Smooth muscle cell (in vitro differentiated cells): ENCODE data around the gene SYCE1L. TPM values are rescaled to one million over a fixed set of nuclear protein-coding genes. Genes with fewer than 3 reads are reported as not detected.

ENCODE experiments used
- DNase-seq: peaks from one replicate; lab custom pipeline; 2025; ENCODE audit not compliant: unreplicated experiment; lab: John Stamatoyannopoulos, UW
- H2AFZ ChIP-seq: fragments of 200-600 bp; sonication (generic); 2 replicates; pipeline ENCODE4 v1.6.0; 2016; ENCODE audit warnings: antibody characterized with exemption, low read depth, mild to moderate bottlenecking
- H3F3A ChIP-seq: fragments of 200-600 bp; sonication (generic); 2 replicates; pipeline ENCODE4 v1.6.0; 2017; ENCODE audit warnings: antibody characterized with exemption, low read depth
- H3K27ac ChIP-seq: fragments of 200-600 bp; sonication (generic); 2 replicates; pipeline ENCODE4 v1.5.1; 2016; ENCODE audit warnings: low read depth, mild to moderate bottlenecking
- H3K27me3 ChIP-seq: fragments of 200-600 bp; sonication (generic); 2 replicates; pipeline ENCODE4 v1.6.1; 2016; ENCODE audit warnings: low read depth, mild to moderate bottlenecking
- H3K36me3 ChIP-seq: fragments of 200-600 bp; sonication (generic); 2 replicates; pipeline ENCODE4 v1.5.1; 2016; ENCODE audit warnings: low read depth
- H3K4me1 ChIP-seq: fragments of 200-600 bp; sonication (generic); 2 replicates; pipeline ENCODE4 v1.5.1; 2016; ENCODE audit warnings: low read depth
- H3K4me2 ChIP-seq: fragments of 200-600 bp; sonication (generic); 2 replicates; pipeline ENCODE4 v1.6.0; 2016; ENCODE audit warnings: mild to moderate bottlenecking
- H3K4me3 ChIP-seq: fragments of 200-600 bp; sonication (generic); 2 replicates; pipeline ENCODE4 v1.5.1; 2016; ENCODE audit warnings: mild to moderate bottlenecking
- H3K79me2 ChIP-seq: fragments of 200-600 bp; sonication (generic); 2 replicates; pipeline ENCODE4 v1.6.0; 2016; ENCODE audit warnings: low read depth, mild to moderate bottlenecking
- H3K9ac ChIP-seq: fragments of 200-600 bp; sonication (generic); 2 replicates; pipeline ENCODE4 v1.6.0; 2016; ENCODE audit warnings: low read depth
- H3K9me3 ChIP-seq: fragments of 200-600 bp; sonication (generic); replicated peaks from 2 replicates; pipeline ENCODE4 v1.5.1; 2016; ENCODE audit warnings: low read depth
- H4K20me1 ChIP-seq: fragments of 200-600 bp; sonication (generic); 2 replicates; pipeline ENCODE4 v1.6.0; 2016; ENCODE audit warnings: low read depth
- CTCF ChIP-seq: fragments of 200-600 bp; sonication (generic); IDR thresholded peaks from 2 replicates; pipeline ENCODE4 v1.5.1; 2017; ENCODE audit warnings: borderline replicate concordance, mild to moderate bottlenecking, antibody characterized with exemption; ENCODE audit not compliant: insufficient read depth, poor library complexity, severe bottlenecking
- WGBS: methylation state at CpG from one replicate; pipeline ENCODE4 v1.1.7; 2016; ENCODE audit warnings: low lambda C conversion rate; 5-methylcytosine and 5-hydroxymethylcytosine counted together
- polyA plus RNA-seq: library from polyadenylated mRNA; unstranded; fragments of >200 nt; fragmentation: Nextera tagmentation; extraction: Ambion mirVana; gene quantifications from 2 replicates; pipeline ENCODE4 v1.2.1, GENCODE V29; 2016
- total RNA-seq: library from RNA; depleted of rRNA; stranded (reverse); fragments of >200 nt; gene quantifications from 2 replicates; pipeline ENCODE4 v1.2.3, GENCODE V29; 2014

The SYCE1L gene
- total and polyA plus RNA-seq, 2 experiments from 2014 or later: 1.6 to 3.8 TPM

GRCh38 chr16:77197747-77198146 is 1.5 kb upstream of the SYCE1L start:
- no peak for TF ChIP-seq CTCF
- DNase-seq: no peak
- no peaks in the 10 kb centered on the region for H3K27me3 ChIP-seq
- no peaks in the 10 kb centered on the region for H3K9me3 ChIP-seq
- H3K4me3 ChIP-seq: no peak overlapping the region
- no peaks in the 10 kb centered on the region for H4K20me1 ChIP-seq
- no peak overlapping the region for H3K27ac ChIP-seq
- H2AFZ ChIP-seq: no peak overlapping the region
- no peaks in the 10 kb centered on the region for H3K4me1 ChIP-seq
- 98% methylated on average over 2 of the region's 2 CpGs for WGBS
- peaks cover 3% of the 10 kb centered on the region for H3K79me2 ChIP-seq
- H3F3A ChIP-seq: no peaks in the 10 kb centered on the region
- H3K4me2 ChIP-seq: no peak overlapping the region
- H3K36me3 ChIP-seq: no peaks in the 10 kb centered on the region
- no peak overlapping the region for H3K9ac ChIP-seq

GRCh38 chr16:77206533-77206932 is 7.3 kb downstream of the SYCE1L start:
- Histone ChIP-seq H3K9ac (no peak overlapping the region), H3K27ac (no peak overlapping the region), H3F3A (no peaks in the 10 kb centered on the region), H4K20me1 (no peaks in the 10 kb centered on the region), H3K27me3 (no peaks in the 10 kb centered on the region), H3K79me2 (no peaks in the 10 kb centered on the region), H3K9me3 (no peaks in the 10 kb centered on the region), H3K4me3 (no peak overlapping the region), H3K4me2 (no peak overlapping the region), H3K4me1 (no peaks in the 10 kb centered on the region), H3K36me3 (no peaks in the 10 kb centered on the region), H2AFZ (no peak overlapping the region)
- TF ChIP-seq CTCF: no peak
- 77% methylated on average over 2 of the region's 2 CpGs for WGBS
- no peak for DNase-seq

- Histone ChIP-seq H3K9ac (no peak overlapping the region), H3K27ac (no peak overlapping the region), H3K79me2 (no peaks in the 10 kb centered on the region), H3K4me2 (no peak overlapping the region), H3K9me3 (no peaks in the 10 kb centered on the region), H3K4me3 (no peak overlapping the region), H3K36me3 (no peaks in the 10 kb centered on the region), H2AFZ (no peak overlapping the region), H4K20me1 (no peaks in the 10 kb centered on the region), H3K4me1 (no peaks in the 10 kb centered on the region), H3F3A (no peaks in the 10 kb centered on the region), H3K27me3 (no peaks in the 10 kb centered on the region)
- WGBS: 65% methylated on average over 5 of the region's 5 CpGs
- TF ChIP-seq CTCF: no peak
- no peak for DNase-seq
Measured at GRCh38 chr16:77207030-77207429, 7.8 kb downstream of the SYCE1L start.

- H3K27me3 ChIP-seq: no peaks in the 10 kb centered on the region
- no peaks in the 10 kb centered on the region for H3K36me3 ChIP-seq
- 90% methylated on average over 3 of the region's 3 CpGs for WGBS
- TF ChIP-seq CTCF: no peak
- no peak overlapping the region for H3K4me2 ChIP-seq
- no peak overlapping the region for H3K27ac ChIP-seq
- H3K9me3 ChIP-seq: no peaks in the 10 kb centered on the region
- H3K9ac ChIP-seq: no peak overlapping the region
- H3K4me3 ChIP-seq: no peak overlapping the region
- no peaks in the 10 kb centered on the region for H4K20me1 ChIP-seq
- H2AFZ ChIP-seq: no peak overlapping the region
- H3F3A ChIP-seq: peaks cover 4% of the 10 kb centered on the region
- no peak for DNase-seq
- H3K79me2 ChIP-seq: no peaks in the 10 kb centered on the region
- no peaks in the 10 kb centered on the region for H3K4me1 ChIP-seq
Measured at GRCh38 chr16:77208382-77208781, 9.2 kb downstream of the SYCE1L start.
